ENCODE results near the gene C20orf204. TPM values are rescaled to one million over a fixed set of nuclear protein-coding genes. Genes with fewer than 3 reads are reported as not detected.

C20orf204 gene
- total and polyA plus RNA-seq, 10 of the 15 experiments (the other 5 are each of a cell fraction or from before 2014, with no cell fraction given), result 0.24 to 56.0 (median 12.4) TPM

DNA sequence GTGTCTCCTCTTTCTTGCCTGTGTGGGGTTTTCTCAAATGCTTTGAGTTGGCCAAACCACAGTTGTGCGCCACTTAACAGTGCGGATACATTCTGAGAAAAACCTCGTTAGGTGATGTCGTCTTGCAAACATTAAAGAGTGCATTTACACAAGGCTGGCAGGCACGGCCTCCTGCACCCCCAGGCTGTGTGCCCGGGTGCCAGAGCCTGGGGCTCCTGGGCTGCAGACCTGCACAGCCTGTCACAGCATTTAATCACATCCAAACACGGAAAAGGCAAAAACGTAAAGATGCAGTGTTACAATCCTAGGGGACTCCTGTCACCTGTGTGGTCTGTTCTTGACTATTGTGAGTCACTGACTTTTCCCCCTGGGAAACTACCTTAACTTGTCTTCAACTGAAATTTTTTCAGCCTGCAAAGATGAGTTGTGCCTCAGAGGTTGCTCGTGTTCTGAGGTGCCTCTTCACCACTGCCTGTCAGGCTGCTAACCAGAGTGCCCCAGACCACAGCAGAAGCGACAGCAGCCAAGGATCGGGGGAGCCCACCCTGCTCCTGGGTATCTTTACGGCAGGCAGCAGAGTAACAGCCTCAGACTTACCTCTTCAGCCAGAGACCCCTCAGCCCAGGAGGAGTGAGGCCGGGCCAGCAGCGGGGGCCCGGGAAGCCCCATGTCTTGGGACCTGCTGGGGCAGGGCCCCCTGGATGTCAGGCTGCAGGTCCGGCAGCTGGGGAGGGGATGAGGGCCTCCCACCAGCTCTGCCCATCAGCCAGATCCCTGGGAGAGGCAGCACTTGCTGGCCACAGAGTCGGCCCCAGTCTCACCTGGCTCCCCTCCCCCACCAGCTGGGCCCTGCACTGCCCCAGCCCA lies 683 bp upstream of the C20orf204 start (continued):
- TF ChIP-seq, protein P1, sequence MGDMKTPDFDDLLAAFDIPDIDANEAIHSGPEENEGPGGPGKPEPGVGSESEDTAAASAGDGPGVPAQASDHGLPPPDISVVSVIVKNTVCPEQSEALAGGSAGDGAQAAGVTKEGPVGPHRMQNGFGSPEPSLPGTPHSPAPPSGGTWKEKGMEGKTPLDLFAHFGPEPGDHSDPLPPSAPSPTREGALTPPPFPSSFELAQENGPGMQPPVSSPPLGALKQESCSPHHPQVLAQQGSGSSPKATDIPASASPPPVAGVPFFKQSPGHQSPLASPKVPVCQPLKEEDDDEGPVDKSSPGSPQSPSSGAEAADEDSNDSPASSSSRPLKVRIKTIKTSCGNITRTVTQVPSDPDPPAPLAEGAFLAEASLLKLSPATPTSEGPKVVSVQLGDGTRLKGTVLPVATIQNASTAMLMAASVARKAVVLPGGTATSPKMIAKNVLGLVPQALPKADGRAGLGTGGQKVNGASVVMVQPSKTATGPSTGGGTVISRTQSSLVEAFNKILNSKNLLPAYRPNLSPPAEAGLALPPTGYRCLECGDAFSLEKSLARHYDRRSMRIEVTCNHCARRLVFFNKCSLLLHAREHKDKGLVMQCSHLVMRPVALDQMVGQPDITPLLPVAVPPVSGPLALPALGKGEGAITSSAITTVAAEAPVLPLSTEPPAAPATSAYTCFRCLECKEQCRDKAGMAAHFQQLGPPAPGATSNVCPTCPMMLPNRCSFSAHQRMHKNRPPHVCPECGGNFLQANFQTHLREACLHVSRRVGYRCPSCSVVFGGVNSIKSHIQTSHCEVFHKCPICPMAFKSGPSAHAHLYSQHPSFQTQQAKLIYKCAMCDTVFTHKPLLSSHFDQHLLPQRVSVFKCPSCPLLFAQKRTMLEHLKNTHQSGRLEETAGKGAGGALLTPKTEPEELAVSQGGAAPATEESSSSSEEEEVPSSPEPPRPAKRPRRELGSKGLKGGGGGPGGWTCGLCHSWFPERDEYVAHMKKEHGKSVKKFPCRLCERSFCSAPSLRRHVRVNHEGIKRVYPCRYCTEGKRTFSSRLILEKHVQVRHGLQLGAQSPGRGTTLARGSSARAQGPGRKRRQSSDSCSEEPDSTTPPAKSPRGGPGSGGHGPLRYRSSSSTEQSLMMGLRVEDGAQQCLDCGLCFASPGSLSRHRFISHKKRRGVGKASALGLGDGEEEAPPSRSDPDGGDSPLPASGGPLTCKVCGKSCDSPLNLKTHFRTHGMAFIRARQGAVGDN (IDR thresholded peaks at IDR 0.05), result peak; percentile 38
- TF ChIP-seq ZNF207 (IDR thresholded peaks at IDR 0.05; ENCODE audit: borderline replicate concordance) (no peak), CEBPZ (IDR thresholded peaks at IDR 0.05; ENCODE audit: low read depth, low read length) (no peak), GABPA (IDR thresholded peaks at IDR 0.05; ENCODE audit: low read depth) (no peak), CREM (IDR thresholded peaks at IDR 0.05; ENCODE audit: low read depth) (peak; percentile 53), ZNF217 (IDR thresholded peaks at IDR 0.05) (no peak), CEBPB (IDR thresholded peaks at IDR 0.05; ENCODE audit: borderline replicate concordance in 1 of 2, low read depth in 2 of 2, low read length in 2 of 2) (no peak), EZH2 (IDR thresholded peaks at IDR 0.05; ENCODE audit: borderline replicate concordance, control insufficient read depth, low read depth, low read length) (no peak), TBL1XR1 (IDR thresholded peaks at IDR 0.05; ENCODE audit: low read depth, low read length) (no peak), RUNX3 (IDR thresholded peaks at IDR 0.05; ENCODE audit: low read length) (no peak), ZBTB4 (CRISPR knock-in tag; IDR thresholded peaks at IDR 0.05) (no peak), RELA (IDR thresholded peaks at IDR 0.05; ENCODE audit: borderline replicate concordance, partially characterized antibody) (peak; percentile 13), SPI1 (IDR thresholded peaks at IDR 0.05; ENCODE audit: borderline replicate concordance, insufficient read depth, low read depth, low read length) (no peak), SRF (IDR thresholded peaks at IDR 0.05; ENCODE audit: low read depth in 2 of 2, low read length in 2 of 2) (no peak), ZSCAN29 (IDR thresholded peaks at IDR 0.05) (no peak), SMARCA5 (IDR thresholded peaks at IDR 0.05) (no peak), KLF5 (IDR thresholded peaks at IDR 0.05; ENCODE audit: partially characterized antibody) (no peak), NFIC (IDR thresholded peaks at IDR 0.05; ENCODE audit: low read depth, low read length) (no peak), KAT2A (conservative IDR thresholded peaks at IDR 0.05; ENCODE audit: control insufficient read depth, low read depth, low read length) (no peak)

All from GM12878 (cell line).